HCT116 (cell line): ENCODE measurements around the gene SPESP1. TPM values are rescaled to one million over a fixed set of nuclear protein-coding genes. Genes with fewer than 3 reads are reported as not detected.

Experiments used
- ATAC-seq: fragments of 200-7000 bp; cut with Tn5 transposase; 2 replicates; pipeline ENCODE4 v1.9.1; 2020; ENCODE audit warnings: mild to moderate bottlenecking, moderate library complexity
- BruUV-seq: library from RNA; stranded (reverse); fragments of 400-500 nt; replicated peaks from 2 replicates; lab custom pipeline; 2021; lab: Mats Ljungman, UMichigan
- CTCF ChIA-PET: fragments of 300-600 bp; sonication (Branson Sonifier 250); formaldehyde crosslinking; loops from one replicate; lab custom pipeline; 2021; ENCODE audit warnings: antibody characterized with exemption; lab: Charles Lee
- POLR2A ChIA-PET: fragments of 300-600, 350-600 bp; sonication (Branson Sonifier 250); formaldehyde crosslinking; loops from one replicate; lab custom pipeline; 2021; ENCODE audit warnings: antibody characterized with exemption; lab: Charles Lee
- RAD21 ChIA-PET, 2 experiments: fragments of 300-600 bp; sonication (Branson Sonifier 250); formaldehyde crosslinking; loops; one replicate each; lab custom pipeline; 2023; ENCODE audit warnings: low total read pairs in 2 of 2; ENCODE audit not compliant: uncharacterized antibody in 2 of 2, unreplicated experiment in 2 of 2, low non-redundant PET in 1 of 2; lab: Charles Lee
- DNase-seq: peaks from one replicate; pipeline ENCODE4 v3.0.0-alpha.2; 2010; ENCODE audit warnings: low read depth, low spot score
- H2AFZ ChIP-seq: fragments of 200-600 bp; shearing (Covaris generic), sonication (generic); 2 replicates; pipeline ENCODE4 v1.6.1; 2017; ENCODE audit warnings: low read depth, mixed run types, mixed read lengths, antibody characterized with exemption, low read length; ENCODE audit not compliant: poor library complexity, severe bottlenecking
- H3K27ac ChIP-seq: 2 replicates; pipeline ENCODE4 v1.5.1; 2012; ENCODE audit warnings: low read depth, low read length
- H3K27me3 ChIP-seq: fragments of 200-600 bp; sonication (generic); 2 replicates; pipeline ENCODE4 v1.6.1; 2016; ENCODE audit warnings: mixed run types, low read length, mixed read lengths; ENCODE audit not compliant: insufficient read depth
- H3K36me3 ChIP-seq, 2 experiments: fragments of 200-500 bp in 1 of 2; fragments of 200-600 bp in 1 of 2; sonication (Bioruptor generic) in 1 of 2; sonication (generic) in 1 of 2; 2 replicates each; pipeline versions ENCODE4 v1.5.1 to v1.6.1; 2014 to 2016; ENCODE audit warnings: low read length in 2 of 2, inconsistent platforms in 1 of 2, mixed read lengths in 1 of 2, mixed run types in 1 of 2; ENCODE audit not compliant: insufficient read depth in 2 of 2, control insufficient read depth in 1 of 2
- H3K4me1 ChIP-seq, 2 experiments: fragments of 200-600 bp in 1 of 2; sonication (generic) in 1 of 2; 2 replicates each; pipeline versions ENCODE4 v1.5.1 to v1.6.1; 2012 to 2017; ENCODE audit warnings: low read length in 2 of 2, inconsistent platforms in 1 of 2, mild to moderate bottlenecking in 1 of 2, mixed read lengths in 1 of 2, mixed run types in 1 of 2, moderate library complexity in 1 of 2; ENCODE audit not compliant: insufficient read depth in 2 of 2, control insufficient read depth in 1 of 2
- H3K4me2 ChIP-seq: fragments of 200-600 bp; sonication (generic); 2 replicates; pipeline ENCODE4 v1.6.1; 2017; ENCODE audit warnings: mixed run types, low read length, mixed read lengths
- H3K4me3 ChIP-seq, 2 experiments: fragments of 200-600 bp in 1 of 2; sonication (generic) in 1 of 2; replicated peaks in 1 of 2; 2 replicates each; pipeline ENCODE4 v1.5.1; 2011 to 2016; ENCODE audit warnings: low read length in 2 of 2, control low read depth in 1 of 2, low read depth in 1 of 2, mild to moderate bottlenecking in 1 of 2, mixed read lengths in 1 of 2, mixed run types in 1 of 2
- H3K79me2 ChIP-seq: fragments of 200-600 bp; sonication (generic); 2 replicates; pipeline ENCODE4 v1.6.1; 2017; ENCODE audit warnings: mild to moderate bottlenecking, mixed run types, low read length, moderate library complexity, mixed read lengths; ENCODE audit not compliant: insufficient read depth
- H3K9ac ChIP-seq: fragments of 200-600 bp; sonication (generic); 2 replicates; pipeline ENCODE4 v1.6.1; 2016; ENCODE audit warnings: low read length, mixed read lengths
- H3K9me2 ChIP-seq: fragments of 200-600 bp; sonication (generic), shearing (Covaris generic); 2 replicates; pipeline ENCODE4 v1.6.1; 2017; ENCODE audit warnings: mixed run types, mild to moderate bottlenecking, moderate library complexity; ENCODE audit not compliant: insufficient read depth
- H3K9me3 ChIP-seq, 2 experiments: fragments of 200-500 bp in 1 of 2; fragments of 200-600 bp in 1 of 2; sonication (Bioruptor generic) in 1 of 2; sonication (generic) in 1 of 2; 2 replicates each; pipeline ENCODE4 v1.6.1; 2014 to 2017; ENCODE audit warnings: low read length in 2 of 2, mixed read lengths in 2 of 2, inconsistent platforms in 1 of 2, low read depth in 1 of 2, mild to moderate bottlenecking in 1 of 2, mixed run types in 1 of 2, moderate library complexity in 1 of 2; ENCODE audit not compliant: control insufficient read depth in 1 of 2, insufficient read depth in 1 of 2
- H4K20me1 ChIP-seq: fragments of 200-600 bp; sonication (generic), shearing (Covaris generic); 2 replicates; pipeline ENCODE4 v1.6.1; 2017; ENCODE audit warnings: mixed run types, mild to moderate bottlenecking, moderate library complexity; ENCODE audit not compliant: insufficient read depth
- CBX3 ChIP-seq: IDR thresholded peaks from 2 replicates; pipeline ENCODE4 v1.6.1; 2012; ENCODE audit warnings: low read depth
- CEBPB ChIP-seq: IDR thresholded peaks from 2 replicates; pipeline ENCODE4 v1.6.1; 2012; ENCODE audit warnings: low read depth
- EGR1 ChIP-seq: IDR thresholded peaks from 2 replicates; pipeline ENCODE4 v1.6.1; 2012; ENCODE audit warnings: low read depth
- EZH2 ChIP-seq: fragments of 200-600 bp; sonication (generic); IDR thresholded peaks from 2 replicates; pipeline ENCODE4 v1.6.1; 2017; ENCODE audit warnings: antibody characterized with exemption, mixed run types
- FOSL1 ChIP-seq: IDR thresholded peaks from 2 replicates; pipeline ENCODE4 v1.6.1; 2012; ENCODE audit warnings: low read depth
- POLR2AphosphoS5 ChIP-seq: IDR thresholded peaks from 2 replicates; pipeline ENCODE4 v1.6.1; 2011; ENCODE audit warnings: mild to moderate bottlenecking, low read depth, low read length, moderate library complexity
- REST ChIP-seq: IDR thresholded peaks from 2 replicates; pipeline ENCODE4 v1.6.1; 2012; ENCODE audit warnings: low read depth
- SRF ChIP-seq: IDR thresholded peaks from 2 replicates; pipeline ENCODE4 v1.6.1; 2012; ENCODE audit warnings: low read depth
- ZFX ChIP-seq: fragments of 450-650 bp; IDR thresholded peaks from 2 replicates; pipeline ENCODE4 v1.6.1; 2017
- intact Hi-C: fragments of 100-400 bp; cut with micrococcal nuclease; formaldehyde crosslinking; loops from 2 replicates; pipeline ENCODE4 v1.10.0; 2022
- total RNA-seq: library from RNA; stranded (reverse); gene quantifications from one replicate; pipeline ENCODE4 v1.2.1, GENCODE V29; 2021; ENCODE audit not compliant: unreplicated experiment

The SPESP1 gene
- total RNA-seq, 1 experiment from 2014 or later = not detected

GRCh38 chr15:68982976-68983563 lies 52.7 kb downstream of the SPESP1 start (continued):
- TF ChIP-seq FOSL1 (no peak), REST (no peak), ZFX (no peak), EGR1 (no peak), EZH2 (no peak), CEBPB (no peak)

- Histone ChIP-seq H3K4me2 (no peak overlapping the region), H3K9ac (no peak overlapping the region), H3K79me2 (no peaks in the 10 kb centered on the region), H2AFZ (no peak overlapping the region), H3K4me1 (no peaks in the 10 kb centered on the region), H3K4me3 (no peak overlapping the region), H3K27me3 (no peaks in the 10 kb centered on the region), H3K9me2 (no peaks in the 10 kb centered on the region), H3K36me3 (no peaks in the 10 kb centered on the region), H3K9me3 (no peaks in the 10 kb centered on the region), H3K27ac (no peak overlapping the region), H4K20me1 (no peaks in the 10 kb centered on the region)
- ATAC-seq (no peak), DNase-seq (no peak)
- intact Hi-C loops = no loop called here
- BruUV-seq = no TSS peak
- POLR2A ChIA-PET = no interaction called here
- RAD21 ChIA-PET = no interaction called here
- CTCF ChIA-PET = no interaction called here
- no peak for TF ChIP-seq REST
- no peak for TF ChIP-seq POLR2AphosphoS5
- TF ChIP-seq CBX3 = no peak
- no peak for TF ChIP-seq SRF
Observed at GRCh38 chr15:68983961-68984481, 53.7 kb downstream of the SPESP1 start.
